AG10803 (cell line): ENCODE results near the gene SPTBN4.

Source experiments
- DNase-seq: peaks from one replicate; pipeline ENCODE4 v3.0.0; 2010; ENCODE audit warnings: low read depth
- H3K4me3 ChIP-seq: 2 replicates; pipeline ENCODE4 v1.5.1; 2011; ENCODE audit warnings: mild to moderate bottlenecking, low read length, control low read depth
- TF ChIP-seq, protein P1 (sequence below): conservative IDR thresholded peaks from 2 replicates; pipeline ENCODE4 v1.5.1; 2011; ENCODE audit warnings: mild to moderate bottlenecking, low read length, control low read depth, inconsistent platforms

Gene SPTBN4

GRCh38 chr19:40442328-40443130 is 24.3 kb upstream of the SPTBN4 start:
- TF ChIP-seq, protein P1, sequence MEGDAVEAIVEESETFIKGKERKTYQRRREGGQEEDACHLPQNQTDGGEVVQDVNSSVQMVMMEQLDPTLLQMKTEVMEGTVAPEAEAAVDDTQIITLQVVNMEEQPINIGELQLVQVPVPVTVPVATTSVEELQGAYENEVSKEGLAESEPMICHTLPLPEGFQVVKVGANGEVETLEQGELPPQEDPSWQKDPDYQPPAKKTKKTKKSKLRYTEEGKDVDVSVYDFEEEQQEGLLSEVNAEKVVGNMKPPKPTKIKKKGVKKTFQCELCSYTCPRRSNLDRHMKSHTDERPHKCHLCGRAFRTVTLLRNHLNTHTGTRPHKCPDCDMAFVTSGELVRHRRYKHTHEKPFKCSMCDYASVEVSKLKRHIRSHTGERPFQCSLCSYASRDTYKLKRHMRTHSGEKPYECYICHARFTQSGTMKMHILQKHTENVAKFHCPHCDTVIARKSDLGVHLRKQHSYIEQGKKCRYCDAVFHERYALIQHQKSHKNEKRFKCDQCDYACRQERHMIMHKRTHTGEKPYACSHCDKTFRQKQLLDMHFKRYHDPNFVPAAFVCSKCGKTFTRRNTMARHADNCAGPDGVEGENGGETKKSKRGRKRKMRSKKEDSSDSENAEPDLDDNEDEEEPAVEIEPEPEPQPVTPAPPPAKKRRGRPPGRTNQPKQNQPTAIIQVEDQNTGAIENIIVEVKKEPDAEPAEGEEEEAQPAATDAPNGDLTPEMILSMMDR = no peak
- peak overlapping the region; percentile 71 for H3K4me3 ChIP-seq
- no peak for DNase-seq

DNA sequence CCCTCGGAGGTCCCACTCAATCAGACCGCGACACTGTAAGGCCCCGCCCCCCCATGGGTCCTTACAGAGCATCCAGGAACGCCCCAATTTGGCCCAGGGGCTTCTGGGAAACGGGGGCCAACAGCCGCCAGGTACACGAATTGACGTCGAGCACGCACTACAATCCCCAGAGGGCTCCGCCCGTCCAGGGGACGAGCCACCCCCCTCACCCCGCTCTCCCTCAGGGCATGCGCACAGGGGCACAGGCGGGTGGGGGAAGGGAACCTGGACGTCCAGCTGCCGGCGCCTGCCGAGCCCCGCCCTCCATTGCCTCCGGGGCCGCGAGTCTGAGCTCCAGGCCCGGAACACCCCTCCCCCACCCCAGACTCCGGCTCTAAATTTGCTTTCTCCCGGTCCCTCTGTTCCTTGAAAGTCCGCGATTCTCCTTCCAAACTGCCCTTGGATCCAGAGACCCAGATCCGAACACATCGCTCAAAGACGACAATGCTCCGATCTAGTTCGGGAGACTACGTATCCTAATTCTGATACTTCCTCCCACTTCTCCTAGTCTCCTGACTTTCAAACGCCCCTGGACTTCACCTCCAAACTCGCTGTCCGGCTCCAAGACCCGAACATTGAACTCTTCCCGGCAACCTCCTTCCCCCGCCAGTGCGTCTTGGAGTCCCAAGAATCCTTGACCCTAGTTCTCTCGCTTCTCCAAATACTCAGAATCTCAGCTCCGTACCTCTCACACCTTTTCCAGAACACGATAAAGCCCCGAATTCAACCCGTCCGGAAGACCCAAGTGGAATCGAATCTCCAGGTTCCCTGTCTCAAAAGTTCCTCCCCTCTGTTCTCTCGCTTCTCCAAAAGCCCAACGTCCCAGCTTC is 23.4 kb upstream of the SPTBN4 start:
- peak overlapping the region; percentile 74 for H3K4me3 ChIP-seq
- TF ChIP-seq, protein P1 = no peak
- DNase-seq = peak; percentile 100

- H3K4me3 ChIP-seq = peak within 1 kb of the TSS; percentile 90
- peak; percentile 92 for DNase-seq
- TF ChIP-seq, protein P1 = no peak
These were observed 22.6 kb upstream of the SPTBN4 start, which contains the start of gene SERTAD3 for GRCh38 chr19:40444000-40444824. Gene SERTAD3 (minus strand): TSS chr19:40444335. CDS start chr19:40442080, 2,255 bp downstream.

DNA sequence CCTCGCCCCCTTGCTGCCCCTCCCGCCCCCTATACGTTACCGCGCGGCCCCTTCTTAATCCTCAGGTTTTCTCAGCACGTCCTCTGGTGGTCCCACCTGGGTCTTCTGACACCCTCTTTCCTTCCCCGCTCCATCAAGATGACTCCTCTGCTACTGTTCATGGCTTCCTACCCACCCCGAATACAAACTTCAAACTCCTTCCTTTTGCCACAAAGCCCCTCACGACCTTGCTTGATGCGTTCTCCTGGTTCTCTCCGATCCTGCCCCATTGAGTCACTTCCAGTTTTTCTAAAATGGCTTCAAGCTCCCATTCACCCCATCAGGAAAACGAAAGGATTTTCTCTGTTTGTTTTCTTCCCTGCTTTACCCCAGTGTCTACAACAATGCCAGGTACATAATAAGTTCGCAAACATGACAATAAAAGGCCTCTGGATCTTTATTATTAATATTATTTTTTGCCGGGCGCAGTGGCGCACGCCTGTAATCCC is 21.9 kb upstream of the SPTBN4 start:
- TF ChIP-seq, protein P1 = peak; percentile 30
- no peak for DNase-seq
- H3K4me3 ChIP-seq = peak overlapping the region; percentile 90

- peak; percentile 23 for DNase-seq
- TF ChIP-seq, protein P1 = no peak
- no peak overlapping the region for H3K4me3 ChIP-seq
These were observed 21.0 kb upstream of the SPTBN4 start for GRCh38 chr19:40445780-40446262.

DNA sequence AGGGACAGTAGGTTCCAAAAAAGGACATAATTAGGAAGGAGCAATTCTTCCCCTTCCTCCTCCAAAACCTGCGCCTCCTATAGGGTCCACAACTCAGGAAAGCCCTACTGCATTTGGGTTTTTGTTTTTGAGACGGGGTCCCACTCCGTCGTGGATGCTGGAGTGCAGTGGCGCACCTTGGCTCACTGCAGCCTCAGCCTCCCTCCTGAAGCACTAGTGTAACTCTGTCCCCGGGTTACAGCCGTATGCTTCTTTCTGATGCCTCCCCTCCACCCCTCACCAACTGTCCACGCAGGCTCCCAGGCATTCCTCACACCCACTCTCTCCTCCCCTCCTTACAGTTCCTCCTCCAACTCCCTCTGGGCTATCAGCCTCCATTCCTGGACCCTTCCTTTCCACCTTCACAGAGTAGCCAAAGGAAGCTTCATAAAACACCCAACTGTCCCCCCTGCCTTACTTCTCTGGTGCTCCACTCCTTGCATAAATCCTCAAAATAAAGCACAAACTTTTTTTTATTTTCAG is 20.5 kb upstream of the SPTBN4 start:
- DNase-seq = no peak
- TF ChIP-seq, protein P1 = no peak
- no peak overlapping the region for H3K4me3 ChIP-seq
